ENCODE results near the gene SCN1B. TPM values are rescaled to one million over a fixed set of nuclear protein-coding genes. Genes with fewer than 3 reads are reported as not detected.

SCN1B gene
- total RNA-seq, 2 experiments from 2014 or later = 1.4 to 2.3 TPM

DNA sequence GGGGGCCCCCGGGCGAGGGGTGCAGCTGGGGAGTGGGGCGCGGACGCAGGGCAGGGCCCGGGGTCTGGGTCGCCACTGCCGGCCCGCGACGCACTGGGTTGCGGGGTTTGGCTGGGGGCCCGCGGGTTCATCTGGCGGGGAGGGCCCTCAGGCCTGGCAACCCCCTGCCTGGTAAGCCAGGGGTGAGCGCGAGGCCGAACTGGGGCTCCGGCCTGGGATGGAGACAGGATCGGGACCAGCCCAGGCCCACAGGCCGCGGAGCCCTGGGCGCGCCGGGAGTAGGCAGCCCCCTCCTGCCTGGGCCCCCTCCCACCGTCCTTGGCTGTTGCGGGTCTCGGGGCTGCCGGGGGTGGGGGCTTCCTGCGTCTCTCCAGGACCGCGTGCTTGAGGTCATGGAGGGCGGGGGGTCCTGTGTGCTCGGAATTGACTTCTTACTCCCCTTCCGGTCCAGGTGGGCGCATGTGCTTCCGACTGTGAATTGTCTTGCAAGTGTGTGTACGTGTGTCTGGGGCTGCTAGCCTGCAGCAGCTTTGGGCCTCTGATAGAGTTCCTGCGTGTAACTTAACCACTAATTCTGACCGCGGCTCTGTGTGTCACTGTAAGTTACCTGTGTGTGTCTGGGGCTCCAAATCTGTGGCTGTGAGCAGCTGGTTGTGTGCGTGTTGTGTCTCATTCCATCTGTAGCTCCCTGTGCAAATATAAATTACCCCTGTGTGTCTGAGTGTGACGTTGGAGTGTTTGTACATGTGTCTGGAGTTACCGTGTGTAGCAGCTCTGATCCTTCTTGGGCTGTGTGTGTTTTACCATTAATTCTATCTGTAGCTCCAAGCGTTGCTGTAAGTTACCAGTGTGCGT, 29.4 kb upstream of the SCN1B start:
- intact Hi-C loops (cut with DNase I, micrococcal nuclease) = loop anchor here in 1 of 2 experiments (1.0 to 10.0 kb wide), 4 partner anchors 12 to 326 kb away; partner anchors contain the start of genes SCGB2B2 and ZNF302
- peak overlapping the region; percentile 98 for H3K27ac Mint-ChIP-seq
- CTCF ChIA-PET = interaction anchor here (0.9 to 3.5 kb wide), 4 partner anchors 13 to 162 kb away, joined by 3 to 31 read pairs (median 6); no protein-coding TSS in a partner anchor
- peaks cover 89% of the 10 kb centered on the region for H3K4me1 ChIP-seq (ENCODE audit: insufficient read depth, low read length)
- H3K4me3 ChIP-seq (ENCODE audit: low read length) = peak overlapping the region; percentile 57
- H3K27me3 Mint-ChIP-seq = no peaks in the 10 kb centered on the region
- peak overlapping the region; percentile 99 for H3K4me3 Mint-ChIP-seq
- TF ChIP-seq, protein P1, sequence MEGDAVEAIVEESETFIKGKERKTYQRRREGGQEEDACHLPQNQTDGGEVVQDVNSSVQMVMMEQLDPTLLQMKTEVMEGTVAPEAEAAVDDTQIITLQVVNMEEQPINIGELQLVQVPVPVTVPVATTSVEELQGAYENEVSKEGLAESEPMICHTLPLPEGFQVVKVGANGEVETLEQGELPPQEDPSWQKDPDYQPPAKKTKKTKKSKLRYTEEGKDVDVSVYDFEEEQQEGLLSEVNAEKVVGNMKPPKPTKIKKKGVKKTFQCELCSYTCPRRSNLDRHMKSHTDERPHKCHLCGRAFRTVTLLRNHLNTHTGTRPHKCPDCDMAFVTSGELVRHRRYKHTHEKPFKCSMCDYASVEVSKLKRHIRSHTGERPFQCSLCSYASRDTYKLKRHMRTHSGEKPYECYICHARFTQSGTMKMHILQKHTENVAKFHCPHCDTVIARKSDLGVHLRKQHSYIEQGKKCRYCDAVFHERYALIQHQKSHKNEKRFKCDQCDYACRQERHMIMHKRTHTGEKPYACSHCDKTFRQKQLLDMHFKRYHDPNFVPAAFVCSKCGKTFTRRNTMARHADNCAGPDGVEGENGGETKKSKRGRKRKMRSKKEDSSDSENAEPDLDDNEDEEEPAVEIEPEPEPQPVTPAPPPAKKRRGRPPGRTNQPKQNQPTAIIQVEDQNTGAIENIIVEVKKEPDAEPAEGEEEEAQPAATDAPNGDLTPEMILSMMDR (IDR thresholded peaks at IDR 0.05) = no peak
- H3K36me3 ChIP-seq (ENCODE audit: insufficient read depth, low read length) = peaks cover 25% of the 10 kb centered on the region
- H3K9me3 ChIP-seq (ENCODE audit: control insufficient read depth in 1 of 2, insufficient read depth in 1 of 2, low read length in 2 of 2) = no peaks in the 10 kb centered on the region
- H3K27ac ChIP-seq (ENCODE audit: low read depth in 1 of 2, low read length in 2 of 2) = peak overlapping the region; percentile 65 to 79
- DNase-seq = peak; percentile 48 to 82 (median 66)
- peak; percentile 63 for ATAC-seq (ENCODE audit: poor library complexity)
- H3K4me1 Mint-ChIP-seq (ENCODE audit: low read depth) = peaks cover 72% of the 10 kb centered on the region
- H3K36me3 Mint-ChIP-seq (ENCODE audit: low read depth) = peaks cover 51% of the 10 kb centered on the region
- no peaks in the 10 kb centered on the region for H3K9me3 Mint-ChIP-seq
- POLR2A ChIA-PET = interaction anchor here (1.2 to 10.3 kb wide), 9 partner anchors 8 to 324 kb away, joined by 3 to 205 read pairs (median 6); partner anchors contain the start of genes FXYD5, SCGB2B2, ZNF30 and ZNF302
- no peaks in the 10 kb centered on the region for H3K27me3 ChIP-seq (ENCODE audit: control insufficient read depth in 1 of 2, insufficient read depth in 2 of 2, low read length in 2 of 2)

GRCh38 chr19:35002037-35002535, 28.2 kb upstream of the SCN1B start:
- ChIA-PET CTCF (interaction anchor here (1.4 to 3.5 kb wide), 2 partner anchors 11 to 29 kb away, joined by 10 to 31 read pairs; no protein-coding TSS in a partner anchor), POLR2A (interaction anchor here (0.7 to 10.3 kb wide), 4 partner anchors 10 to 39 kb away, joined by 3 to 205 read pairs (median 14); partner anchors contain the start of gene ZNF792)
- DNase-seq (no peak), ATAC-seq (ENCODE audit: poor library complexity) (no peak)
- Histone ChIP-seq H3K4me3 (ENCODE audit: low read length) (peak overlapping the region; percentile 57), H3K27ac (ENCODE audit: low read depth in 1 of 2, low read length in 2 of 2) (peak overlapping the region in 1 of 2 donors; percentile 79), H3K9me3 (ENCODE audit: control insufficient read depth in 1 of 2, insufficient read depth in 1 of 2, low read length in 2 of 2) (no peaks in the 10 kb centered on the region), H3K36me3 (ENCODE audit: insufficient read depth, low read length) (peaks cover 37% of the 10 kb centered on the region), H3K27me3 (ENCODE audit: control insufficient read depth in 1 of 2, insufficient read depth in 2 of 2, low read length in 2 of 2) (no peaks in the 10 kb centered on the region), H3K4me1 (ENCODE audit: insufficient read depth, low read length) (peaks cover 77% of the 10 kb centered on the region)
- Mint-ChIP-seq H3K4me1 (ENCODE audit: low read depth) (peaks cover 72% of the 10 kb centered on the region), H3K36me3 (ENCODE audit: low read depth) (peaks cover 62% of the 10 kb centered on the region), H3K27ac (peak overlapping the region; percentile 98), H3K9me3 (no peaks in the 10 kb centered on the region), H3K27me3 (no peaks in the 10 kb centered on the region), H3K4me3 (peak overlapping the region; percentile 99)
- TF ChIP-seq, protein P1 (IDR thresholded peaks at IDR 0.05) = no peak
- intact Hi-C loops (cut with DNase I, micrococcal nuclease) = loop anchor here in 1 of 2 experiments (5.0 to 10.0 kb wide), 2 partner anchors 210 to 327 kb away; partner anchors contain the start of genes SCGB2B2 and ZNF302

- Histone ChIP-seq H3K4me3 (ENCODE audit: low read length) (no peak overlapping the region), H3K9me3 (ENCODE audit: control insufficient read depth in 1 of 2, insufficient read depth in 1 of 2, low read length in 2 of 2) (no peaks in the 10 kb centered on the region), H3K27ac (ENCODE audit: low read depth in 1 of 2, low read length in 2 of 2) (peak overlapping the region; percentile 7 to 49), H3K36me3 (ENCODE audit: insufficient read depth, low read length) (peaks cover 47% of the 10 kb centered on the region), H3K4me1 (ENCODE audit: insufficient read depth, low read length) (peaks cover 64% of the 10 kb centered on the region), H3K27me3 (ENCODE audit: control insufficient read depth in 1 of 2, insufficient read depth in 2 of 2, low read length in 2 of 2) (no peaks in the 10 kb centered on the region)
- Mint-ChIP-seq H3K4me3 (peak overlapping the region; percentile 42), H3K27me3 (no peaks in the 10 kb centered on the region), H3K4me1 (ENCODE audit: low read depth) (peaks cover 57% of the 10 kb centered on the region), H3K27ac (peak overlapping the region; percentile 98), H3K9me3 (no peaks in the 10 kb centered on the region), H3K36me3 (ENCODE audit: low read depth) (peaks cover 63% of the 10 kb centered on the region)
- intact Hi-C loops (cut with DNase I, micrococcal nuclease) = loop anchor here in 1 of 2 experiments (5.0 to 10.0 kb wide), 2 partner anchors 208 to 330 kb away; partner anchors contain the start of genes SCGB2B2 and ZNF302
- ATAC-seq (ENCODE audit: poor library complexity) (no peak), DNase-seq (peak in 1 of 14 experiments; percentile 5)
- ChIA-PET CTCF (no interaction called here), POLR2A (interaction anchor here (10.3 kb wide), 1 partner anchor 7 kb away, joined by 205 read pairs; no protein-coding TSS in a partner anchor)
- TF ChIP-seq, protein P1 (IDR thresholded peaks at IDR 0.05) = no peak
Observed at GRCh38 chr19:35004517-35005255, 25.6 kb upstream of the SCN1B start.
